SHP77 (cell line): ENCODE results near the gene ROCK2.
"Not testable (repeated sequence)": the region's sequence is repeated elsewhere in the genome, so short reads cannot be mapped to it uniquely, and the experiment has no call there.

Source experiments
- DNase-seq, 2 experiments: peaks; one replicate each; lab custom pipeline; 2025; lab: John Stamatoyannopoulos, UW

Gene ROCK2

DNA sequence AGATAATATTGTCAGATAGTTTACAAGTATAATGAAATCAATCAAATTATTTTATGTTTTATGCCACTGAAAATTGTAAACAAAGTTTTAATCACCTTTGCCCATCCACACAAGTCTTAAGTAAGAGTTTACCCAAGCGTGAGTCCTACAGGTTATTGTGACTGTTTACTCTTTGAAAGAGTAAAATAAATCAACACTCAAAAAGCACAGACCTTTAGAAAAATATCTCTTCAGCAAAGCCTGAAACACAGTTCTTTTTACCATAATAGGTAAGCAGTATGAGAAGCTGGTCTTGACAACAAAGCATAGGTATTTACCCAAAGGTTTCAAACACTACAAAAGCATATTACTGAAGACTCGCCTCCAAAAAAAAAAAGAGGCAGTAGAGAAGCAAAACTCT lies 3.7 kb downstream of the ROCK2 start:
- DNase-seq, result no peak

DNA sequence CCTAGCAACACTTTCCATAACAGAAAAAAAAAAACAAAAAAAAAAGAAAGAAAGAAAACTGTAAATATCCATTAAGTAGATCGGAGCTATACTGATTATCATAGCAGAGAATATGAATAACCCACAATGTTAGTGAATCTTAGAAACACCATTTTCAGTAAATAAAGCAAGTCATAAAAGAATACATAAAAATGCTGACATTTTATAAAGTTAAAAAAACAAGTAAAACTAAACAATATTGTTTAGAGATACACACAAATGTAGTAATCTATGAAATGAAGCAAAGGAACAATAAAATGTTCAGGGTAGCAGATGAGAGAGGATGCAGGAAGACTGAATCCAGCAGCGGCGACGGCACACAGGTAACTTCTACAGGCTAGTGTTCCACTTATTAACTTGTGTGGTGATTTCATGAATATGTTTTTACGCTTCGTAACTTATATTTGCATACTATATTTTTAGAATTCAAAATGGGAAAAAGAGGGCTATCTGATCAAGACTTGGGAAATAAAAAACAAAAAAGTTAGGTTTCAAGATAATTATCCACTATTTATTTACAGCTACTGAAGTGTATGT lies 4.8 kb downstream of the ROCK2 start:
- DNase-seq, result no peak

DNA sequence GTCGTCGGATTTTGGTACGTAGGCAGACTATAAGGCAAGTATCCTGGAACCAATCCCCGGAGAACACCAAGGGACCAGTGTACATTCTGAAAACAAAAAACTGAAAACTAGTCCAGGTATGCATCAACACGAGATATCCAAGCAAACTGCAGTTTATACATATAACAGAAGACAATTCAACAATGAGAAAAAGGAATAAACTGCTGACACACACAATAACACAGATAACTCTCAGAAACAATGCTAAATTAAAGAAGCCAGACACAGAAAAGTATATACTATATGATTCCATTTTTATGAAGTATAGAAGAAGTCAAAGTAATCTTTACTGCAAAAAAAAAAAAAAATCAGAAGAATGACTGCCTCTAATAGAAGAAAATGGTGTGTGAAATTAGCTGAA lies 5.9 kb downstream of the ROCK2 start:
- no peak for DNase-seq

DNA sequence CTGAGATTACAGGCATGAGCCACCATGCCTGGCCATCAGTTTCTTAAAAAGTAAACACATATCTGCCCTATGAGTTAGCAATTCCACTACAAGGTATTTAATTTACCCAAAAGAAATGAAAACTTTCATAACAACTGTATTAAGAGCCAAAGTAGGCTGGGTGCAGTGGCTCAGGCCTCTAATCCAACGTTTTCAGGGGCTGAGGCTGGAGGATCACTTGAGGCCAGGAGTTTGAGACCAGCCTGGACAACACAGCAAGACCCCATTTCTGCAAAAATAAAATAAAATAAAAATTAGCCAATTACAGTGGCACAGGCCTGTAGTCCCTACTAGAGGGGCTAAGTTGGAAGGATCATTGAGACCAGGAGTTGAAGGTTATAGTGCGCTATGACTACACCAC lies 6.5 kb downstream of the ROCK2 start:
- DNase-seq, result no peak

DNA sequence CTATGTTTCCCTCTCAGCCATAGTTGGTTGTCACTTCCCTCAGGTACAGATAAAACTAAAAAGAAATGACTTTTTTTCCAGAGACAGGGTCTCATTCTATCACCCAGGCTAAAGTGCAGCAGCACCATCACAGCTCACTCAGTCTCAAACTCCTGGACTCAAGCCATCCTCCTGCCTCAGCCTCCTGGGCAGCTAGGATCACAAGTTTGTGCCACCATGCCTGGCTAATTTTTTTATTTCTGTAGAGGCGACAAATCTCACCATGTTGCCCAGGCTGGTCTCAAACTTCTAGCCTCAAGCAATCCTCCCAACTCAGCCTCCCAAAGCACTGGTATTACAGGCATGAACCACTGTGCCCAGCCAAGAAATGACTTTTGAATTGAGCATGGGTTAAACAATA lies 8.2 kb downstream of the ROCK2 start:
- DNase-seq, result no peak

DNA sequence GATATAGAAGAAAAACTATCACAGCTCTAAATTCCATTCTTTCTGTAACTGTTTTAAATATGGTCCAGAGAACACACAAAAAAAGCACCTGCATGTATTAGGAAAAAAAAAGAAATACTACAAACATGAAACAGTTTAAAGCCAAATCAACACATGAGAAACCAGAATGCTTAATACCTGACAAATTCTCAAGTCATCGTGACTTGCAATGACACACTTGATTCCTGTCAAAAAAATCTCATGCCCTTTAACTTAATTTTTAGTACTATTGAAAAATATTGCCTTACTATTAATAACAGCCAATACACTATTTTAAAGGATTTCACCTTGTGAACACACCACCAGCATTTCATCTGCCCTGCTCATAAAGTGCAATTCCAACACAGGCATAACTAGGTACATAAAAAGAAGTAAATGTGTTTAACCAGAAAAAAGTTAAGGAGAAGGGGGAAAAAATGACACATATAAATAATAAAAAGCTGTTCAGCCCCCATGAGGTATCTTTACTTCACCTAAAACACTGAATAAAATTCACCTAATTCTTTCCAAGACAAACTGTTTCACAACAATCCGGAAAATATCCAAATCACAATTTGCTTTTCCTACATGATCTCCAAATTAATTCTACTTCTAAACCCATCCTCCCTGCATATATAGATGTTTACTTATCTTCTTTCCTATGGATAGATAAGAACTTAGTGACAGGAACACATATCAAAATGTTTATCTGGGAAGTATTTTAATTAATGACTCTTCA lies 10.8 kb downstream of the ROCK2 start:
- no peak for DNase-seq

DNA sequence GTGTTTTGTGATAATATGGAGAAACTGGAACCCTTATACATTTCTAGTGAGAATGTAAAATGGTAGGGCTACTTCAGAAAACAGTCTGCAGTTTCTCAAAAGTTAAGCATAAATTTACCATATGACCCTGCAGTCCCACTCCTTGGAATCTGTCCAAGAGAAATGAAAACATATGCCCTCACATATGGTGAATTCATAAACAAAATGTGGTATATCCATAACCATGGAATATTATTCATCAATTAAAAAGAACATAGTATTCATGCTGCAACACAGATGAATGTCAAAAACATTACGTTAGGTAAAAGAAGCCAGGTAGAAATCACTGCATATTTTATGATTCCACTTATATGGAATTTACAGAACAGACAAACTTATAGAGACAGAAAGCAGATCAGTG lies 11.8 kb downstream of the ROCK2 start:
- no peak for DNase-seq

DNA sequence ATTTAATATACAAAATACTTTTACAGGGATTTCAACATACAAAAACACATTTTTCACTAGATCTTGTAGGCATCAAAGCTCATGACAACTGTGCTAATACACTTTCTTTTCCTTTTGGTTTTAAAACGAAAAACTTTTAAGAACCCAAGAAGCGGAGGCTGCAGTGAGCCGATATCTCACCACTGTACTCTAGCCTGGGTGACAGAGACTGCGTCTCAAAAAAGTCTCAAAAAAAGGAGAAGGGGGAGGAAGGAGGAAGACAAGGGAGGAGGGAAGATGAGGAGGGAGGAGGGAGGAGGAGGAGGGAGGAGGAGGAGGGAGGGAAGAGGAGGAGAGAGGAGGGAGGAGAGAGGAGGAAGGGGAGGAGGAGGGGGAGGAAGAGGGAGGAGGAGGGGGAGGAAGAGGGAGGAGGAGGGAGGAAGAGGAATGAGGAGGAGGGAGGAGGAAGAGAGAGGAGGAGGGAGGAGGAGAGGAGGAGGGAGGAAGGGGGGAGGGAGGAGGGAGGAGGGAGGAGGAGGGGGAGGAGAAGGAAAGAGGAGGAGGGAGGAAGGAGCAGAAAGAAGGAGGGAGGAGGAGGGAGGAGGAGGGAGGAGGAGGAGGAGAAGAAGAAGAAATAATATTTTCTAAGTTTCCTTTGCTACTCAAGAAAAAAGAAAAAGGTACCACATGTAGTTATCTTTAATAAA lies 13.8 kb downstream of the ROCK2 start:
- no peak for DNase-seq

DNA sequence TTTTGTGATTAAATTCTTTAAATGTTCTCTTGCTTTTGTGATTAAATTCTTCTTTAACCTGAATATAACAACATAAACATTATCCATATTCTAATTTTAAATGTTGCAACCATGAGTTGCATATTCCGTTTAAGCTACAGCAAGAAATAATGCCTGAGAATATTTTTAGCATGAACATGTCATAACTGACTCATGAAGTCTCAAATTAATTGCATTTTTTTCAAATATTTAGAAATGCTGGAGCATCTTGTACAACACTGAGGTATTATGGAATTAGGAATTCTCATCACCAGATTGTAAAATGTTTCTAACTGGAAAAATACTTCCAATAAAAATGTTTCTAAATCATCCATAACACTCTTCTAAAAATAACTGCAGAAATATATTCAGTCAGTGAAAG lies 14.7 kb downstream of the ROCK2 start:
- DNase-seq, result no peak

DNA sequence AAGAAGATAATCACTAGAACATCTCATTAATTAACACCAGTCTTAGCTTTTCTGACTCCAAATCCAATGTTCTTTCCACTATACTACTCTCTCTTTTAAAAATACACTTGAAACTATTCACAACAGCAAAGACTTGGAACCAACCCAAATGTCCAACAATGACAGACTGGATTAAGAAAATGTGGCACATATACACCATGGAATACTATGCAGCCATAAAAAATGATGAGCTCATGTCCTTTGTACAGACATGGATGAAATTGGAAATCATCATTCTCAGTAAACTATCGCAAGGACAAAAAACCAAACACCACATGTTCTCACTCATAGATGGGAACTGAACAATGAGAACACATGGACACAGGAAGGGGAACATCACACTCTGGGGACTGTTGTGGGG lies 15.9 kb downstream of the ROCK2 start:
- DNase-seq, result not testable (repeated sequence)

DNA sequence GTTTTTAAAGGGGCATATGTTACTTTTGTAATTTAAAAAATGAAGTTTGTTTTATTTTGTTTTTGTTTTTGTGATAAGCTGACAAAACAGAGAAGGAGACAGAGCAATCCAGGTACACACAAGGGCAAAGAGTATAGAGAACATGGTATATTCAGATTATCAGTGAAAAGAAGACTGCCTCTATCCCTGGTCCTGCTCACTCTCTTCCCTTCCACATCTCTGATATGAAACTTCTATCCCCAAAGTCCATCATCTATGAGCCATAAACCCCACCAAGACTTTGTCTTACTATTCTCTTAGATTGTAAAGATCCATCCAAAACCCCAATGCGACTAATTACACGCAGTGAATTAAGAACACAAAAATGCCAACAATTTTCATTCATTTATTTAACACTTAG lies 16.6 kb downstream of the ROCK2 start:
- no peak for DNase-seq

DNA sequence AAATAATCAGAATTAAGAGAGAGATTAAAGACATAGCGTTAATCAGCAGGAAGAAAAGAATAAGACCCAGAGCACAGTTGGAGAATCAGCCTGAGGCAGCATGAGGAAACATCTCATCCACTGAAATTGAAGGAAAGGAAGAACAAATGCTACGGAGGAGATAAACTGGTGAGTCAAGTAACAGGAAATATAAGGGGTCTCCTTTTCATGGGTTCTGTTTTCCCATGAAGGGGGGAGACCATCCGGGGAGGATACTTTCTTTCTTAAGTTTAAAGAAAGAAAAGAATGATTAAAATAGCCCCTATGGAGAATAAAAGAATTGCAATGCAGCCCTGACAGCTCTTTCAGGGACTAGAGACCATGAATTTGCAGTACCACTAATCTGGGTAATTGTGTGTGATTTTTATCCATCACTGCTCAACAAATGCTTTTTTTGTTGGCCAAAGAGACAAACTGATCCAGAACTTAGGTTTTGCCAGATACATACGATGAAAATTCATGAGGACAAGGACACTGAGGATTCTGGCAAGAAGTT lies 17.7 kb downstream of the ROCK2 start:
- DNase-seq, result no peak

DNA sequence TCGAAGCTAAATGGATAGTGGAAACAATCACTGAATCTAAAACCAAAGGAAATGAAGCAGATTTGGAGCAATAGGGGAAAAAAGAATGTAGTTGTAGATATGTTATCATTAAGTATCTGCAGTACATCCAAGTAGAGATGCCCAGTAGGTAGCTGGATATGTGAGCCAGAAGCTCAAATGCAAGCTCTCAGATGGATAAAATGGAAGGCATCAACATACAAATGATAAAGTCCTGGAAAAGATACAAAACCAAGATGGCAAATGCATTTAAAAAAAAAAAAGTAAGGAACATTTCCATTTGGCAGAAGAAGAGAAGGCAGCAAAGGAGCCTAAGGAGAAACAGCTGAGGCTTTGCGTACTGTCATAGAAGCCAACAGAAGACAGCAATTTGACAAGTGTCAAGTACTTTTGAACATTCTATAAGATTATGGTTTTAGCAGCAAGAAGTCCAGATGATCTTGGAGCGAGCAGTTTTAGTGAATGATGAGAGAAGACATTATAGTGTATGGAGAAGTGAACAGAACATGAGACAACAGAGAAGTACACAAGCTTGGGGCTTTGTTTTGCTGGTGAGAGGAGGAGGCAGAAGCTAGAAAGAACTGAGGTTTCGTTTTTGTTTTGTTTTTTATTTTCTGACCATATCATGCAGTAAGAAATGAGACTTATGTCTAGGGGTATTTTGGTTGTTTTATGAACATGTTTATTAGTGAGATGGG lies 18.3 kb downstream of the ROCK2 start:
- DNase-seq, result no peak

DNA sequence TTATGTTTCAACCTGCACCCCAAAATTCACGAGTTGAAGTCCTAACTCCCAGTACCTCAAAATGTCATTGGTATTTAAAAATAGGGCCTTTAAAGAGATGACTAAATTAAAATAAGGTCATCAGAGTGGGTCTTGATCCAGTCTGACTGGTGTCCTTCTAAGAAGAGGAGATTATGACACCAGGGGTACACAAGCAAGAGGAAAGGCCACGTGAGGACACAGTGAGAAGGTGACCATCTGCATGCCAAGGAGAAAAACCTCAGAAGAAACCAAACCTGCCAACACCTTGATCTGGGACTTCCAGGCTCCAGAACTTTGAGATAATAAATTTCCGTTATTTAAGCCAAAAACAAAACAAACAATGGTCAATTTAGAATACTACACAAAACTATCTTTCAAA lies 22.6 kb downstream of the ROCK2 start:
- no peak for DNase-seq

DNA sequence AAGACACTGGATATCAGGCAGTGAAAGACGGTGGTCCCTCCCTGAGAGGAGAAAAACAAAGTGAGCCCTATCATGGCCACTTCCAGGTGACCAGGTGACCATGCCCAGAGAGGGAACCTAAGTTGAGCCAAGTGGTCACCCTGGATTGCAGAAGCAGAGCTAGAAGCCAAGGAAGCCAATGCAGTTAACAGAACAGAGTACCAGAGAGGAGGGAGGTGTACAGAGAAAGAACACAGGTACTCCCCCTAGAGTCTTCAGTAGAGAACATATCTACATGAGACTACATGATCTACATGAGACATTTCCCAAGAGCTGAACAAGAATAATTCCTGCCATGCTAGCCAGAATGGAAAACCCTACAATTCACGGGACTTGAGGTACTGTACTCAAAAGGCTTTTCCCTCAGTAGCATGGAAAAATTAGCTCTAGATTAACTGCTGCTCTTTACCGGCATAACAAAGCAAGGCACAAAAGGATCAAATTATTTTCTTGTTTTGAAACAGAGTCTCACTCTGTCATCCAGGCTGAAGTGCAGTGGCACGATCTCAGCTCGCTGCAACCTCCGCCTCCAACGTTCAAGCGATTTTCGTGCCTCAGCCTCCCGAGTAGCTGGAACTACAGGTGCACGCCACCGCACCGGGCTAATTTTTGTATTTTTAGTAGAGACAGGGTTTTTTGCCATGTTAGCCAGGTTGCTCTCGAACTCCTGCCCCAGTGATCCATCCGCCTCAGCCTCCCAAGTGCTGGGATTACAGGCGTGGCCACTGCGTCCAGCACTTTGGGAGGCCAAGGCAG lies 23.5 kb downstream of the ROCK2 start:
- no peak for DNase-seq

DNA sequence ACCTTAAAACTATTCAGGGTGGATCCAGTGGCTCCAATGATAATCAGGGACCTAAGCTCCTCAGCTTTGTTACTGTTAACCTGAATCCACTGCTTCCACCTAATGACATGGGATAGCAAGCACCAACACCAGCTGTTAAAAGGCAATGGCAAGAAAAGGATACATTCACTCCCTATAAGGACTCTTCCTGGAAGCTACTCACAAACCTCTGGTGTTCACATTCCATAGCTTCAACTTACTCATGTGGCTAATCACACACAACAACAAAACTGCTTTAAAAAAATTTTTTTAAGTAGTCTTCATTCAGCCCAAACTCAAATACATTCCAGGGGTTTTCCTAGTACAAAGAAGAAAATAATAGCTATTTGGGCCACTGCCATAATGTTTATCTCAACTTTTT lies 24.5 kb downstream of the ROCK2 start:
- DNase-seq, result no peak

DNA sequence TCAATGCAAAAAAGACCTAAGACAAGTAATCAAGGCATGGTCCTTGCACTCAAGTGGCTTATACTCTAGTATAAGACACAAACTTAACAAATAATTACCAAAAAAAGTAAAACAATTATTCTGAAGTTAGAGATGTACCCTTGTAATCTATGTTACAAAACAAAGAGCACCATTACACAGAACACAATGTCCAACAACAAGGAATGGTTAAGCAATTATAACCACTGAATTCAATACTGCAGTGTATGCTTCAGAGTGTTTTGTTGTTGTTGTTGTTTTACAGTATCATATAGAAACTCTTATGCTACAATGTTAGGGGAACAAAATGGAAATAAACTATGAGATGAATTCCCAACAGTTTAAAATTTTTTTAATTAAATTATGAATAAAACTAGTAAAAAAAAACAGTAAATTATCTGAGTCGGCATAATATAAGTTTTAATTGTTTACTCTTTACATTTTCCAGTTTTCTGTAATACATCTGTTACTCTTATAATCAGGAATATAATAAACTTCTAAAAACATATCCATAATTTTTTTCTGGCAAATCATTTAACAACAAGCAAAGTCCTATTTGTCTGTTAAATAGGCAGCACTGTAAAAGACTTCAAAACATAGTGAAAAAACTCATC lies 29.2 kb downstream of the ROCK2 start:
- no peak for DNase-seq

DNA sequence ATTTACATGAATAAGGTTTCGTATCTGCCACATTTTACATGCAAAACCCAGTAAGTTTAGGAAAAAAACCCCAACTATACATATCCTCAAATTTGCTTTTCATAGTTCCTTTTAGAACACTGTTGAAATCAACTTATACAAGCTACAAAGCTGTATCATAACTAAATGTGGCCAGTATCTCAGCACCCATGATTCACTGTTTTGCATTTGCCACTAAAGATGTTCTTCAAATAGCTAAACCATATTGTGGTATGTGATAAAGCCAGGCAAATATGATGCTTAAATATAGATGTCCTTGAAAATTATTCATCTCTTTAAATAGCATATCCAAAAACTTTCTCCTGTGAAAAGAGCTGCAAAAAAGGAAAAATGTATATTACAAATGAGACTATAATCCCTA lies 29.9 kb downstream of the ROCK2 start:
- no peak for DNase-seq

DNA sequence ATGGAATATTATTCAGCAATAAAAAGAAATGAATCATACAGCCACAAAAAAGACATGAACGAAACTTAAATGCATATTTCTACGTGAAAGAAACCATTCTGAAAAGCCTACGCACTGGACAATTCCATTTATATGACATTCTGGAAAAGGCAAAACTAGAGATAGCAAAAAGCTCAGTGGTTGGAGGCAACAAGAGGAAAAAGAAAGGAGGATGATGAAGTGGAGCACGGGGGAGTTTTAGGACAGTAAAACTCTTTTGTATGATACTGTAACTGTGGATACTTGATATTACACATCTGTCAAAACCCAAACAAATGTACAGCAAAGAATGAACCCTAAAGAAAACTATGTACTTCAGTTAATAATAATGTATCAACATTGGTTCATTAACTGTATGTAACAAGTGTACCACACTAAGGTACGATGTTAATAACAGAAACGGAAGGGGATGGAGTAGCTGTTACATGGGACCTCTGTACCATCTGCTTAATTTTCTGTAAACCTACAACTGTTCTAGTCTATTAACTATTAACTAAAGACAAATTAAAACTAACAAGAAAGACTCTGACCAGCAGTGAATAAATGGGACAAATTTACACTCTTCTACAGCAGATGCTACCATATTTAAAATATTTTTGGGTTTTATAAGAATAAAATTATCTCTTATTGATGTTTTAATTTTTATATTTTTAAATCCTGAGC lies 31.5 kb downstream of the ROCK2 start:
- DNase-seq, result no peak

DNA sequence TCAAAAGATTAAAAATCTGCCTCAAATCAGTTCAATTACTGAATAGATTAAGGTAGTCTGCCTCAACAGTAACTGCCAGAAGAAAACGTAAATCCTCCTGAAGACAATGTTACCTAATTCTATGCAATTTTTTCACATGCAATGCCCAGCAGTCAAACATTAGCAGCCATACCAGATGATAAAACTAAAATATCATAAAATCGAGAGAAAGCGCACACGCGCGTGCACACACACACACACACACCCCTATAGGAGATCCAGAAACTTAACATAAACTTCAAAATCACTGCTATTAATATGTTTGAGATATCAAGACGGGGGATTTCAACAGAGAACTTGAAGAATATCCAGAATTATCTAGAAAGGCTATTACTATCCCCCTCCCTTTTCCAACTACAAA lies 32.9 kb downstream of the ROCK2 start:
- DNase-seq, result no peak

DNA sequence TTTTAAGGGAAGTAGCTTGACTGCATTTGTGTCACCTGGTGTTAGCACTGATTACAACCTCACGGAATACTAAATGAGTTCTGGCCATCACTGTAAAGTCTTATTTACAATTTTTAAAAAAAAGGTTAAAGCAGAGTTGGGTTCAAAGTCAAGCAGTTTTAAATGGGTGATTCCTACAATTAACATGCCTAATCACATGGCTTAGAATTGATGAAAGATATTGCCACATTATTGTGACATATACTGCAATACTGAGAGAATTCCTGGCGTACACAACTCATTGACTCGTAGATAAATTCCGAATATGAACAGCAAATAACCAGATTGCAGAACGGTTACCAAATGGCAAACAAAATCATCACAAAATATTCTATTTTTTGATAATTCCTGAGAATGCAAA lies 34.2 kb downstream of the ROCK2 start:
- DNase-seq, result no peak
